ENCODE measurements around the gene DNAJC5.
"Not testable (repeated sequence)": the region's sequence is repeated elsewhere in the genome, so short reads cannot be mapped to it uniquely, and the experiment has no call there.

The DNAJC5 gene

GRCh38 chr20:63878899-63879663, 15.8 kb upstream of the DNAJC5 start:
- Histone ChIP-seq H3K27ac (ENCODE audit: low read depth, low read length) (no peak overlapping the region), H3K4me1 (ENCODE audit: control insufficient read depth, low read length) (no peaks in the 10 kb centered on the region), H3K9me3 (ENCODE audit: control insufficient read depth, insufficient read depth, low read length) (0 out of 2 replicates have a peak, but pooled peaks cover 3% of the 10 kb centered on the region), H3F3A (ENCODE audit: control insufficient read depth, insufficient read depth) (no peaks in the 10 kb centered on the region), H3K36me3 (ENCODE audit: control insufficient read depth, low read length) (peaks cover 58% of the 10 kb centered on the region), H3K27me3 (ENCODE audit: control insufficient read depth, low read length) (no peaks in the 10 kb centered on the region), H3K4me2 (ENCODE audit: low read length) (no peak overlapping the region), H3K79me2 (ENCODE audit: control insufficient read depth, low read length) (peaks cover 19% of the 10 kb centered on the region), H3K4me3 (ENCODE audit: low read length) (no peak overlapping the region), H3K9me2 (replicated peaks; ENCODE audit: control insufficient read depth, low read length) (no peaks in the 10 kb centered on the region), H4K20me1 (ENCODE audit: control insufficient read depth, insufficient read depth, low read depth, low read length) (no peaks in the 10 kb centered on the region)
- no peak for TF ChIP-seq CTCF (IDR thresholded peaks at IDR 0.05; ENCODE audit: low read depth, low read length, poor library complexity, severe bottlenecking)
- no peak for TF ChIP-seq EZH2phosphoT487 (IDR thresholded peaks at IDR 0.05; ENCODE audit: borderline replicate concordance, low read length)

GRCh38 chr20:63880901-63881300, 14.0 kb upstream of the DNAJC5 start:
- peaks cover 19% of the 10 kb centered on the region for H3K79me2 ChIP-seq (ENCODE audit: control insufficient read depth, low read length)
- peaks cover 58% of the 10 kb centered on the region for H3K36me3 ChIP-seq (ENCODE audit: control insufficient read depth, low read length)
- not testable (repeated sequence) for H3K27ac ChIP-seq (ENCODE audit: low read depth, low read length); H3K4me2 ChIP-seq (ENCODE audit: low read length); H3F3A ChIP-seq (ENCODE audit: control insufficient read depth, insufficient read depth); H3K9me2 ChIP-seq (replicated peaks; ENCODE audit: control insufficient read depth, low read length); H3K27me3 ChIP-seq (ENCODE audit: control insufficient read depth, low read length); H3K4me3 ChIP-seq (ENCODE audit: low read length); H3K4me1 ChIP-seq (ENCODE audit: control insufficient read depth, low read length); H4K20me1 ChIP-seq (ENCODE audit: control insufficient read depth, insufficient read depth, low read depth, low read length); H3K9me3 ChIP-seq (ENCODE audit: control insufficient read depth, insufficient read depth, low read length)

- TF ChIP-seq EZH2phosphoT487 (IDR thresholded peaks at IDR 0.05; ENCODE audit: borderline replicate concordance, low read length): no peak
- no peak for TF ChIP-seq CTCF (IDR thresholded peaks at IDR 0.05; ENCODE audit: low read depth, low read length, poor library complexity, severe bottlenecking)
- no peak overlapping the region for H3K27ac ChIP-seq (ENCODE audit: low read depth, low read length)
- H3K27me3 ChIP-seq (ENCODE audit: control insufficient read depth, low read length): no peaks in the 10 kb centered on the region
- H3K9me3 ChIP-seq (ENCODE audit: control insufficient read depth, insufficient read depth, low read length): 0 out of 2 replicates have a peak, but pooled peaks cover 3% of the 10 kb centered on the region
- H3K9me2 ChIP-seq (replicated peaks; ENCODE audit: control insufficient read depth, low read length): no peaks in the 10 kb centered on the region
- H3K79me2 ChIP-seq (ENCODE audit: control insufficient read depth, low read length): peaks cover 17% of the 10 kb centered on the region
- H3K4me3 ChIP-seq (ENCODE audit: low read length): no peak overlapping the region
- H4K20me1 ChIP-seq (ENCODE audit: control insufficient read depth, insufficient read depth, low read depth, low read length): no peaks in the 10 kb centered on the region
- H3K4me2 ChIP-seq (ENCODE audit: low read length): no peak overlapping the region
- no peaks in the 10 kb centered on the region for H3F3A ChIP-seq (ENCODE audit: control insufficient read depth, insufficient read depth)
- H3K4me1 ChIP-seq (ENCODE audit: control insufficient read depth, low read length): no peaks in the 10 kb centered on the region
- H3K36me3 ChIP-seq (ENCODE audit: control insufficient read depth, low read length): peaks cover 50% of the 10 kb centered on the region
These were observed 13.3 kb upstream of the DNAJC5 start for GRCh38 chr20:63881451-63882226.

Data from DOHH2 (cell line).